Fibroblast of mammary gland (primary cell): ENCODE data around the gene GPR62.

Experiments
- DNase-seq: peaks from one replicate; pipeline ENCODE4 v3.0.0-alpha.2; 2010; ENCODE audit warnings: low read depth
- H3K4me3 ChIP-seq: 2 replicates; pipeline ENCODE4 v1.5.1; 2011; ENCODE audit warnings: low read depth, mild to moderate bottlenecking, low read length, moderate library complexity; ENCODE audit not compliant: control insufficient read depth
- TF ChIP-seq, protein P1 (sequence below): conservative IDR thresholded peaks from 2 replicates; pipeline ENCODE4 v1.5.1; 2011; ENCODE audit warnings: low read depth, low read length, inconsistent platforms; ENCODE audit not compliant: control insufficient read depth, insufficient read depth

Gene GPR62

DNA sequence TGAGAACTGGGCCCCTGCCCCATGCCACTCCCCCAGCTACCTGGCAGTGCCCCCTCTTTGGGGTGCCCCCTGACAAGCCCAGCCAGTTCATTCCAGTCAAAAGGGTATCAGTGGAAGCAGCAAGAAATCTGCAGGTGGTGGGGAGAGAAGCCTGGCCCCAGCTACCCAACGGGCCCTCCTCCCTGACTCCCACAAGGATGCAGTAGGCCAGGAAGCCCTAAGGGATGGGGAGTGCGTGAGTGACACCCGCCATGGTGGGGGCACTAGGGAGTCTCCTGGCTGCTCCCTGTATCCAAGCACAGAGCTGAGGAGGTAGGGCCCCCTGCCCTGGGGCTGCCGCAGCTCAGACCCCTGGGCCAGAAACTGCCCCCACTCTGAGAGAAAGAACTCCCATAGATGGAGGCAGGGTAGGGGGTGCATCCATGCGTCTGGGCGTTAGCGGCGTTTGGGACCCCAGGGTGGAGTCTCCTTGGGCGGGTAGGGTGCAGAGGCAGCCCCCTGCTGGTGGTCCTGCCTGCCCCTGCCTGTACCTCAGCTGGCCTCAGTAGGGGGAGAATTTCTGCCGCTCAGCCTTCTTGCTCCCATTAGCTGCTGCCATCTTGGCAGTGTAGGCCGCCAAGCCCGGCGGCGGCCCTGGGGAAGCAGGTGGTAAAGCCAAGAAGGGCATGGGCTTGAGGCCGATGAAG is 2.5 kb downstream of the GPR62 start:
- TF ChIP-seq, protein P1, sequence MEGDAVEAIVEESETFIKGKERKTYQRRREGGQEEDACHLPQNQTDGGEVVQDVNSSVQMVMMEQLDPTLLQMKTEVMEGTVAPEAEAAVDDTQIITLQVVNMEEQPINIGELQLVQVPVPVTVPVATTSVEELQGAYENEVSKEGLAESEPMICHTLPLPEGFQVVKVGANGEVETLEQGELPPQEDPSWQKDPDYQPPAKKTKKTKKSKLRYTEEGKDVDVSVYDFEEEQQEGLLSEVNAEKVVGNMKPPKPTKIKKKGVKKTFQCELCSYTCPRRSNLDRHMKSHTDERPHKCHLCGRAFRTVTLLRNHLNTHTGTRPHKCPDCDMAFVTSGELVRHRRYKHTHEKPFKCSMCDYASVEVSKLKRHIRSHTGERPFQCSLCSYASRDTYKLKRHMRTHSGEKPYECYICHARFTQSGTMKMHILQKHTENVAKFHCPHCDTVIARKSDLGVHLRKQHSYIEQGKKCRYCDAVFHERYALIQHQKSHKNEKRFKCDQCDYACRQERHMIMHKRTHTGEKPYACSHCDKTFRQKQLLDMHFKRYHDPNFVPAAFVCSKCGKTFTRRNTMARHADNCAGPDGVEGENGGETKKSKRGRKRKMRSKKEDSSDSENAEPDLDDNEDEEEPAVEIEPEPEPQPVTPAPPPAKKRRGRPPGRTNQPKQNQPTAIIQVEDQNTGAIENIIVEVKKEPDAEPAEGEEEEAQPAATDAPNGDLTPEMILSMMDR, result no peak

DNA sequence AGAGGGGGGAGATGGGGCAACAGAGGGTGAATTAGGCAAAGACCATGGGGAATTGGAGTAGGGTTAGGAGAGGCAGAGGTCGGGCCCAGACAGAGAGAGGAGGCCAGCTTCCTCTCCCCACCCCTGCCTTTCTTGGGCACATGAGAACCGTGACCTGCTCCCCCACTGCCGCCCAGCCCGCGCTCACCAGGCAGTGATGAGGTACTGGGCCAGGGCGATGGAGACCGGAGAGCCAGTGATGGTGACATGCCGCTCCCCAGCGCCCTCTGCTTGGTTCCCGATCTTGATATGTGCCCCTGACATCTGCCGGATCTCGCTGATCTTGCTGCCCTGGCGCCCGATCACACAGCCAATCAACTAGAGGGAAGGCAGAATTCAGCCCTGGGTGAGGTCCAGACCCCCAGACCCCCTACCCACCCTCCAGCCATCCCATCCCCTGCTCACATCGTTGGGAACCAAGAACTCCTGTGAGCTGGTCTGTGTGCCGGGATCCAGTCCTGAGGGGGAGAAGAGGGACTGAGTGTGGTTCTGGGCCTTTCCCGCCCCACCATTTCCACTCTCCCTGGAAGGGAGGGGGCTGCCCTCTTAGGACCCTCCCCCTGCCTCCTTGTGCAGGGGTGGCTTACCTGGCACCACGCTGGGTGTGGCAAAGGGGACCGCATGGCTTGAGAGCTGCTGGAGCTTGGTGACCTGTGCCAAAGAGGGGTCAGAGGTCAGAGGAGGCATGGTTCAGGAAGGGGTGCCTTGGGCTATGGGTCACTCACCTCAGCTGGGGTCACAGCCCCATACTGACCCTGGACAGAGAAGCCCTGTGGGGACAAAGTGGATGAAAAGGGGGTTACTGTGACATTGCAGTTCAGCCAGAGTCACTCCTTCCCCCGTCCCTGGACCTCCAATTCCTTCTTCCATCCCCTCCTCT is 3.7 kb downstream of the GPR62 start:
- H3K4me3 ChIP-seq, result no peak overlapping the region
- TF ChIP-seq, protein P1, result no peak

More for the DNA sequence above, 2.5 kb downstream of the GPR62 start:
- no peak for DNase-seq
- H3K4me3 ChIP-seq, result no peak overlapping the region

DNA sequence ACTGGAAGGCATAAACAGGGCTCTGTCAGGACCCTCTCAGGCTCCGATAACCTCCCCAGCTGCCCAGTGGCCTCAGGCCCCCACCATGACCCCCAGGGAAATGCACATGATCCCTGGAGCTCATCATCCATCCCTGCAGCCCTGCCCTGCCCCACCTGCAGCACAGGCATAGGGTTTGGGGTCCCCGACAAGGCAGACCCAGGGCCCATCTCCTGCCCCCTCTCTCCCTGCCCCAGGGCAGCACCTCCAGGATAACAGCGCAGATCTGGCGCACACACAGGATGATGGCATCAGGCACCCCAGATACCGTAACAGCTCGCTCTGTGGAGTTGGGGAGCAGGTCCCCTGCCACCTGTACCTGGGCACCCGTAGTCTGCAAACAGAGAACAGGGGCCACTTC is 4.5 kb downstream of the GPR62 start:
- DNase-seq, result no peak
- TF ChIP-seq, protein P1, result no peak
- H3K4me3 ChIP-seq, result no peak overlapping the region

More for the DNA sequence above, 3.7 kb downstream of the GPR62 start:
- no peak for DNase-seq

DNA sequence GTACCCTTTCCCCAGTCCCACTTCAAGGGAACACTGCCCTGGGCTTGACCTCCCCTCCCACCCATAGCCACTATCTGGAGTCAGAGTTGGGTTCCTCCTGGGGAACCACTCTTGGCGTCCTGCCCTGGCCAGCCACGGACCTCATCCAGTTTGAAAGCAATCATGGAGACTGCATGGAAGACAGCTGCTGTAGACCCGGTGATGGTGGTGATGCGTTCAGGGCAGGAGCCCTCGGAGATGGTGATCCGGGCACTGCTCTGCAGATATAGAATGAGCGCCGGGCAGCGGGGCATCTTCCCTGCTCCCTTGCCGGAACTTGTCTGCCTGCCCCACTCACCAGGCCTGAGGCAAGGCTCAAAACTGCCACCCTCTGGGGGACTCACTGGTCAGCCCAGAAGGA is 5.2 kb downstream of the GPR62 start:
- H3K4me3 ChIP-seq, result no peak overlapping the region
- no peak for DNase-seq
- TF ChIP-seq, protein P1, result no peak

DNA sequence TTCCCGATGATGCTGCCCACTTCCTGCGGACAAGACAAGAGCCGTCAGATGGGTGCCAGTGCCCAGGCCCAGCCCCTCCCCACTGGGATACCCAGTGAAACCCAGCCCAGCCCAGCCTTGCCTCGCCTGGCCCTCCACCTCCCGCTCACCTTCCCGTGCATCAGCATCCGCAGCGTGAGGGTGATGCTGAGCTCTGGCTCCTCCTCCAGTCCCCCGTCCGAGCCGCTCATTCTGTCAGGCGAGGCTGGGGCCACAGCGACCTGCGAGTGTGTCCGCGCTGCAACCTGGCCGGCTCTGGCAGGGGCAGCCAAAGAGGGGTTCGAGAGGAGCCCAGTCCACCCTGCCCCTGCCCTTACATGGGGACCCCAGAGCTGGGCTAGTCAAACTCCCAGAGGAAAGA is 5.8 kb downstream of the GPR62 start:
- TF ChIP-seq, protein P1, result no peak
- DNase-seq, result no peak
- H3K4me3 ChIP-seq, result no peak overlapping the region

DNA sequence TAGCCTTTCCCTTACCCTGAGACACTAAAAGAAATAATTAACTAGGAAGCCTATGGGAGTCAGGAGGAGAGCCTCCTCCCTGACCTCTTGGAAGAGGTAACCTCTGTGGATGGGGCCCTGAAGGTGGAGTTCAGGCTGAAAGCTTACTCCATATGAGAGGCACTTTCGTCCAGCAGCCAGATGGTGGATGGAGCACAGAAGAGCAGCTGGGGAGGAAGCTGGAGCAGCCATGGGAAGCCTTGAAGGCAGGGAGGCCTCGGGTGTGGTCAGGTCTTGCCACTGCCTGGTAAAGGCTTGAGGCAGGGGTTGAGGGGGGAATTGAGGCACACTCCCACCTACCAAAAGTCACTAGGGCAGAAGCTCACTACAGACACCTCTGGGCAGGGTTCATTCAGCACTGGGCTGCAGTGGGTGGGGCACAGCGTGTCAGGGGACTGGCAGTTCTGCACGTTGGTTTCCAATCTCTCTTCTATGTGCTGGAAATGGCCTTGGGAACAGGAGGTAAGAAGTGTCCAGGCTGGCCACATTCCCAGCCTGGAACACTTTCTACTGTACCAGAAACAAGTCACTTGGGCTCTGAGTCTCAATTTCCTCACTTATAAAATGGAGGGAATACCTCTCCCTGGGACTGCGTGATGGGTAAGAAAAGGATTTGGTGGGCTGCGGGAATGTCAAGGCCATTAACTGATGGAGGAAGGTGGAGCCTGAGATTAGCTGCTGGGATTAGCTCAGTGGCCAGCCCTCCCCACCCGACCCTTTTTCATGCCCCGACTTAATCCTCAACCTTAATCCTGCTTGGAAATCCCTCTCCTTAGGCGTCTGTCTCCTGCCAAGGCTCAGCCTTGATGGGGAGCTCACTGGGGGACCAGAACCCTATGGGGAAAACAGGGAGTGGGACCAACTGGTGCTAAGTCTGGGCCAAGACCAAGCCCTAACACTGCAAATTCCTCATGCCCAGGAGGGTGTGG is 6.7 kb downstream of the GPR62 start:
- TF ChIP-seq, protein P1, result no peak
- DNase-seq, result no peak
- H3K4me3 ChIP-seq, result no peak overlapping the region
